ENCODE data around the gene POTEM.
"Not testable (repeated sequence)": the region's sequence is repeated elsewhere in the genome, so short reads cannot be mapped to it uniquely, and the experiment has no call there.

DNA sequence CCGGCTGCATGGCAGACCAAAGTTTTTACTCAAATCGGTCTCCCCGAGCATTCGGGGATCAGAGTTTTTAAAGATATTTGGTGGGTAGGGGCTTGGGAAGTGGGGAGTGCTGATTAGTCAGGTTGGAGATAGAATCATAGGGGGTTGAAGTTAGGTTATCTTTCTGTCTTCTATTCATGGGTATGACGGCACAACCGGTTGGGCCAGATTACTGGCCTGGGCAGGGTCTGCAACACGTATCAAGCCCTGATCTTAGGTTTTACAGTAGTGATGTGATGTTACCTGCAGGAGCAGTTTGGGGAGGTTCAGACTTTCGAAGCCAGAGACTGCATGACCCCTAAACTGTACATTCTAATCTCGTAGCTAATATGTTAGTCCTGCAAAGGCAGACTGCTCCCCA is 30.4 kb upstream of the POTEM start:
- TF ChIP-seq, protein P1, sequence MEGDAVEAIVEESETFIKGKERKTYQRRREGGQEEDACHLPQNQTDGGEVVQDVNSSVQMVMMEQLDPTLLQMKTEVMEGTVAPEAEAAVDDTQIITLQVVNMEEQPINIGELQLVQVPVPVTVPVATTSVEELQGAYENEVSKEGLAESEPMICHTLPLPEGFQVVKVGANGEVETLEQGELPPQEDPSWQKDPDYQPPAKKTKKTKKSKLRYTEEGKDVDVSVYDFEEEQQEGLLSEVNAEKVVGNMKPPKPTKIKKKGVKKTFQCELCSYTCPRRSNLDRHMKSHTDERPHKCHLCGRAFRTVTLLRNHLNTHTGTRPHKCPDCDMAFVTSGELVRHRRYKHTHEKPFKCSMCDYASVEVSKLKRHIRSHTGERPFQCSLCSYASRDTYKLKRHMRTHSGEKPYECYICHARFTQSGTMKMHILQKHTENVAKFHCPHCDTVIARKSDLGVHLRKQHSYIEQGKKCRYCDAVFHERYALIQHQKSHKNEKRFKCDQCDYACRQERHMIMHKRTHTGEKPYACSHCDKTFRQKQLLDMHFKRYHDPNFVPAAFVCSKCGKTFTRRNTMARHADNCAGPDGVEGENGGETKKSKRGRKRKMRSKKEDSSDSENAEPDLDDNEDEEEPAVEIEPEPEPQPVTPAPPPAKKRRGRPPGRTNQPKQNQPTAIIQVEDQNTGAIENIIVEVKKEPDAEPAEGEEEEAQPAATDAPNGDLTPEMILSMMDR (IDR thresholded peaks at IDR 0.05): not testable (repeated sequence)
- not testable (repeated sequence) for TF ChIP-seq POLR2A (IDR thresholded peaks at IDR 0.05)
